Upper lobe of left lung (tissue), 6 donors: ENCODE measurements around the gene USP13. TPM values are rescaled to one million over a fixed set of nuclear protein-coding genes. Genes with fewer than 3 reads are reported as not detected.
A peak's percentile ranks its signal among the peaks of the same experiment; 100 is the strongest.

Experiments
- ATAC-seq, 2 donors: fragments of 200-7000 bp; cut with Tn5 transposase; one replicate each; pipeline ENCODE4 v1.9.1; 2022; ENCODE audit warnings: mild to moderate bottlenecking in 2 of 2, moderate library complexity in 2 of 2; ENCODE audit not compliant: low FRiP score in 2 of 2
- DNase-seq, 2 donors: peaks; one replicate each; pipeline ENCODE4 v3.0.0-alpha.2; 2019 to 2020
- H3K27ac ChIP-seq, 4 donors: fragments of 200-600 bp; sonication (generic); one replicate each; pipeline ENCODE4 v1.5.1; 2016 to 2019
- H3K27me3 ChIP-seq, 4 donors: fragments of 200-600 bp; sonication (generic); one replicate each; pipeline ENCODE4 v1.5.1; 2017 to 2019
- H3K36me3 ChIP-seq, 4 donors: fragments of 200-600 bp; sonication (generic); one replicate each; pipeline ENCODE4 v1.5.1; 2016 to 2019
- H3K4me1 ChIP-seq, 4 donors: fragments of 200-600 bp; sonication (generic); one replicate each; pipeline ENCODE4 v1.5.1; 2018 to 2019
- H3K4me3 ChIP-seq, 4 donors: fragments of 200-600 bp; sonication (generic); one replicate each; pipeline ENCODE4 v1.5.1; 2017 to 2019; ENCODE audit warnings: mild to moderate bottlenecking in 2 of 4, moderate library complexity in 1 of 4
- H3K9me3 ChIP-seq, 4 donors: fragments of 200-600 bp; sonication (generic); one replicate each; pipeline ENCODE4 v1.5.1; 2018 to 2019
- CTCF ChIP-seq, 6 experiments: fragments of 450-650 bp in 4 of 6; fragments of 200-600 bp in 2 of 6; sonication (generic) in 2 of 6; IDR thresholded peaks; one replicate each; pipeline ENCODE4 v1.5.1; 2016 to 2019; ENCODE audit warnings: antibody characterized with exemption in 6 of 6
- EP300 ChIP-seq, 4 donors: sonication (generic); formaldehyde crosslinking; IDR thresholded peaks; one replicate each; pipeline ENCODE4 v1.5.1; 2017; ENCODE audit warnings: antibody characterized with exemption in 4 of 4, control low read depth in 2 of 4
- POLR2A ChIP-seq, 4 donors: fragments of 450-650 bp; IDR thresholded peaks; one replicate each; pipeline ENCODE4 v1.5.1; 2016 to 2017; ENCODE audit warnings: antibody characterized with exemption in 4 of 4, mild to moderate bottlenecking in 2 of 4
- POLR2AphosphoS5 ChIP-seq, 2 donors: sonication (generic); formaldehyde crosslinking; IDR thresholded peaks; one replicate each; pipeline ENCODE4 v1.5.1; 2017; ENCODE audit warnings: antibody characterized with exemption in 2 of 2
- WGBS, 2 donors: methylation state at CpG; one replicate each; pipeline ENCODE4 v1.1.5; 2017 to 2018; 5-methylcytosine and 5-hydroxymethylcytosine counted together
- total RNA-seq, 6 donors: library from RNA; depleted of rRNA in 4 of 6; stranded (reverse); fragments of >200 nt in 4 of 6; gene quantifications; one replicate each; pipeline versions ENCODE4 v1.1.0 to v1.2.1, GENCODE V29; 2016 to 2021
- donor health status: DM: no; HTN: no; CAD: no; lungs with moderate emphysema.
- donor health status: DM: no; HTN: yes; CAD: no; lungs with severe emphysema.

Gene USP13
- total RNA-seq, 6 donors from 2014 or later = 14.4 to 34.6 (median 27.8) TPM

- WGBS, 2 donors = 57 to 58% methylated on average over 1 of the region's 1 CpG
- no peak overlapping the region for H3K27ac ChIP-seq
- ATAC-seq = no peak
Observed at GRCh38 chr3:179663093-179663492, 10.3 kb downstream of the USP13 start.

GRCh38 chr3:179666030-179666429 is 13.2 kb downstream of the USP13 start:
- Histone ChIP-seq H3K4me3 (no peak overlapping the region), H3K27me3 (no peaks in the 10 kb centered on the region), H3K9me3 (no peaks in the 10 kb centered on the region), H3K36me3 (no peaks in the 10 kb centered on the region), H3K4me1 (peaks cover 9 to 40% (median 26%) of the 10 kb centered on the region in 4 donors), H3K27ac (peak overlapping the region in 3 of 4 donors; percentile 18 to 54 (median 53))
- 33 to 36% methylated on average over 1 of the region's 1 CpG for WGBS, 2 donors
- ATAC-seq = no peak
- no peak for DNase-seq
- no peak for TF ChIP-seq POLR2A (IDR thresholded peaks at IDR 0.05)

More at GRCh38 chr3:179663093-179663492, 10.3 kb downstream of the USP13 start:
- H3K4me3 ChIP-seq = no peak overlapping the region
- TF ChIP-seq POLR2A (IDR thresholded peaks at IDR 0.05) (no peak), CTCF (IDR thresholded peaks at IDR 0.05) (no peak), POLR2AphosphoS5 (IDR thresholded peaks at IDR 0.05) (no peak), EP300 (IDR thresholded peaks at IDR 0.05) (no peak)
- H3K4me1 ChIP-seq = peaks cover 7 to 40% (median 20%) of the 10 kb centered on the region in 4 donors
- DNase-seq = no peak
- H3K27me3 ChIP-seq = no peaks in the 10 kb centered on the region
- no peaks in the 10 kb centered on the region for H3K36me3 ChIP-seq
- H3K9me3 ChIP-seq = no peaks in the 10 kb centered on the region

- no peaks in the 10 kb centered on the region for H3K9me3 ChIP-seq
- ATAC-seq = peak; percentile 7 to 38
- peak overlapping the region in 3 of 4 donors; percentile 18 to 54 (median 53) for H3K27ac ChIP-seq
- H3K4me3 ChIP-seq = no peak overlapping the region
- H3K36me3 ChIP-seq = no peaks in the 10 kb centered on the region
- H3K4me1 ChIP-seq = peaks cover 12 to 40% (median 29%) of the 10 kb centered on the region in 4 donors
- H3K27me3 ChIP-seq = no peaks in the 10 kb centered on the region
- WGBS, 2 donors = 47 to 50% methylated on average over 8 of the region's 8 CpGs
- peak in 1 of 2 donors; percentile 88 for DNase-seq
- TF ChIP-seq POLR2AphosphoS5 (IDR thresholded peaks at IDR 0.05) (no peak), CTCF (IDR thresholded peaks at IDR 0.05) (peak in 1 of 6 experiments; percentile 10), EP300 (IDR thresholded peaks at IDR 0.05) (peak in 1 of 4 donors; percentile 60), POLR2A (IDR thresholded peaks at IDR 0.05) (no peak)
Observed at GRCh38 chr3:179666436-179667035, 13.7 kb downstream of the USP13 start.

- Histone ChIP-seq H3K4me1 (peaks cover 25 to 51% (median 35%) of the 10 kb centered on the region in 4 donors), H3K4me3 (no peak overlapping the region), H3K27me3 (no peaks in the 10 kb centered on the region), H3K9me3 (no peaks in the 10 kb centered on the region), H3K27ac (no peak overlapping the region), H3K36me3 (no peaks in the 10 kb centered on the region)
- no peak for DNase-seq
- no peak for ATAC-seq
- TF ChIP-seq POLR2A (IDR thresholded peaks at IDR 0.05) = no peak
- no peak for TF ChIP-seq POLR2AphosphoS5 (IDR thresholded peaks at IDR 0.05)
- no peak for TF ChIP-seq EP300 (IDR thresholded peaks at IDR 0.05)
- TF ChIP-seq CTCF (IDR thresholded peaks at IDR 0.05) = no peak
- 96 to 100% methylated on average over 1 of the region's 1 CpG for WGBS, 2 donors
Observed at GRCh38 chr3:179668429-179668828, 15.6 kb downstream of the USP13 start.

- H3K36me3 ChIP-seq = no peaks in the 10 kb centered on the region
- DNase-seq (no peak), ATAC-seq (no peak)
- 67 to 71% methylated on average over 8 of the region's 8 CpGs for WGBS, 2 donors
- TF ChIP-seq CTCF (IDR thresholded peaks at IDR 0.05) (peak in 1 of 6 experiments; percentile 6), POLR2AphosphoS5 (IDR thresholded peaks at IDR 0.05) (no peak), POLR2A (IDR thresholded peaks at IDR 0.05) (no peak), EP300 (IDR thresholded peaks at IDR 0.05) (no peak)
- peaks cover 25 to 43% (median 33%) of the 10 kb centered on the region in 4 donors for H3K4me1 ChIP-seq
- peak overlapping the region in 2 of 4 donors; percentile 76 to 77 for H3K27ac ChIP-seq
- H3K9me3 ChIP-seq = no peaks in the 10 kb centered on the region
- peak overlapping the region in 1 of 4 donors; percentile 4 for H3K4me3 ChIP-seq
- H3K27me3 ChIP-seq = no peaks in the 10 kb centered on the region
Observed at GRCh38 chr3:179670311-179670710, 17.5 kb downstream of the USP13 start.
